HG02973 (cell line): ENCODE measurements around the gene MYT1.
"Not testable (repeated sequence)": the region's sequence is repeated elsewhere in the genome, so short reads cannot be mapped to it uniquely, and the experiment has no call there.

Experiments used
- ATAC-seq: cut with Tn5 transposase; IDR thresholded peaks from one replicate; pipeline ENCODE4 v1.9.1; 2021; ENCODE audit warnings: moderate library complexity; ENCODE audit not compliant: unreplicated experiment

MYT1 gene

GRCh38 chr20:64164123-64164836, at the start of gene MYT1:
MYT1 (plus strand) TSS chr20:64164452; CDS start chr20:64198862, 34,410 bp downstream.
- ATAC-seq: no peak

GRCh38 chr20:64115171-64115911, 48.9 kb upstream of the MYT1 start:
- ATAC-seq: no peak

GRCh38 chr20:64116016-64116415, 48.2 kb upstream of the MYT1 start:
- no peak for ATAC-seq

GRCh38 chr20:64116541-64117431, 47.5 kb upstream of the MYT1 start:
- ATAC-seq: no peak

GRCh38 chr20:64117432-64117777, 46.8 kb upstream of the MYT1 start:
- ATAC-seq: not testable (repeated sequence)

GRCh38 chr20:64119301-64119680, 45.0 kb upstream of the MYT1 start:
- ATAC-seq: no peak

- no peak for ATAC-seq
These were observed 44.4 kb upstream of the MYT1 start for GRCh38 chr20:64119681-64120341.

GRCh38 chr20:64121586-64121985, 42.7 kb upstream of the MYT1 start:
- no peak for ATAC-seq

- not testable (repeated sequence) for ATAC-seq
These were observed 41.3 kb upstream of the MYT1 start for GRCh38 chr20:64122927-64123326.

GRCh38 chr20:64123517-64123916, 40.7 kb upstream of the MYT1 start:
- ATAC-seq: not testable (repeated sequence)

GRCh38 chr20:64129146-64129782, 35.0 kb upstream of the MYT1 start:
- ATAC-seq: no peak

GRCh38 chr20:64130271-64130670, 34.0 kb upstream of the MYT1 start:
- ATAC-seq: no peak

- no peak for ATAC-seq
These were observed 33.4 kb upstream of the MYT1 start for GRCh38 chr20:64130876-64131275.

- ATAC-seq: no peak
These were observed 32.8 kb upstream of the MYT1 start for GRCh38 chr20:64131406-64131805.

GRCh38 chr20:64133951-64134407, 30.3 kb upstream of the MYT1 start:
- ATAC-seq: no peak

GRCh38 chr20:64134744-64135143, 29.5 kb upstream of the MYT1 start:
- ATAC-seq: not testable (repeated sequence)

- no peak for ATAC-seq
These were observed 28.1 kb upstream of the MYT1 start for GRCh38 chr20:64136004-64136710.

GRCh38 chr20:64137598-64138031, 26.6 kb upstream of the MYT1 start:
- ATAC-seq: no peak

GRCh38 chr20:64138276-64138815, 25.9 kb upstream of the MYT1 start:
- no peak for ATAC-seq
